HG03108 (cell line): Measurements from ENCODE around the gene FBXL14.

Experiments
- ATAC-seq: cut with Tn5 transposase; IDR thresholded peaks from one replicate; pipeline ENCODE4 v1.9.1; 2021; ENCODE audit warnings: moderate library complexity; ENCODE audit not compliant: unreplicated experiment

FBXL14 gene

GRCh38 chr12:1517734-1518525, 76.5 kb downstream of the FBXL14 start:
- ATAC-seq = no peak

GRCh38 chr12:1517007-1517406, 77.4 kb downstream of the FBXL14 start:
- no peak for ATAC-seq
